Endothelial cell of umbilical vein (primary cell): Measurements from ENCODE around the gene TLX3. TPM values are rescaled to one million over a fixed set of nuclear protein-coding genes. Genes with fewer than 3 reads are reported as not detected.

Experiments
- BruUV-seq: library from RNA; stranded (reverse); fragments of 400-500 nt; replicated peaks from 2 replicates; lab custom pipeline; 2021; lab: Mats Ljungman, UMichigan
- CTCF ChIA-PET: fragments of 300-600, 350-600 bp; sonication (Branson Sonifier 250); formaldehyde crosslinking; loops from one replicate; lab custom pipeline; 2021; ENCODE audit warnings: antibody characterized with exemption, inconsistent platforms; lab: Charles Lee
- POLR2A ChIA-PET: fragments of 300-600, 350-600 bp; sonication (Branson Sonifier 250); formaldehyde crosslinking; loops from one replicate; lab custom pipeline; 2021; ENCODE audit warnings: antibody characterized with exemption, inconsistent platforms; lab: Charles Lee
- DNase-seq: peaks from one replicate; pipeline ENCODE4 v3.0.0-alpha.2; 2011; ENCODE audit warnings: low read depth, low spot score
- FAIRE-seq: peaks from 2 replicates; lab custom pipeline; 2011; peaks lifted over from hg19 to GRCh38; lab: Jason Lieb, UNC
- H2AFZ ChIP-seq: 2 replicates; pipeline ENCODE4 v1.6.0; 2012; ENCODE audit warnings: low read depth, low read length, control low read depth, inconsistent platforms
- H3K27ac ChIP-seq: 2 replicates; pipeline ENCODE4 v1.5.1; 2011; ENCODE audit warnings: low read depth, mild to moderate bottlenecking, control low read depth, low read length, moderate library complexity; ENCODE audit not compliant: insufficient read depth
- H3K27me3 ChIP-seq, 2 experiments: 2 replicates each; pipeline versions ENCODE4 v1.6.0 to v1.6.1; 2011; ENCODE audit warnings: low read length in 2 of 2, mixed read lengths in 1 of 2; ENCODE audit not compliant: control insufficient read depth in 2 of 2, insufficient read depth in 2 of 2
- H3K36me3 ChIP-seq, 2 experiments: 2 replicates in 1 of 2; 3 replicates in 1 of 2; pipeline ENCODE4 v1.5.1; 2011; ENCODE audit warnings: low read length in 2 of 2, mild to moderate bottlenecking in 1 of 2, moderate library complexity in 1 of 2; ENCODE audit not compliant: control insufficient read depth in 2 of 2, insufficient read depth in 2 of 2; ENCODE audit errors: extremely low read depth in 1 of 2
- H3K4me1 ChIP-seq: 3 replicates; pipeline ENCODE4 v1.5.1; 2011; ENCODE audit warnings: mild to moderate bottlenecking, low read length; ENCODE audit not compliant: control insufficient read depth, insufficient read depth; ENCODE audit errors: extremely low read depth
- H3K4me2 ChIP-seq: 2 replicates; pipeline ENCODE4 v1.6.1; 2011; ENCODE audit warnings: low read length, control low read depth, mixed read lengths; ENCODE audit not compliant: insufficient read depth
- H3K4me3 ChIP-seq, 3 experiments: fragments of 200-600 bp in 1 of 3; sonication (generic), shearing (Covaris generic) in 1 of 3; replicated peaks in 1 of 3; 2 replicates each; pipeline ENCODE4 v1.5.1; 2011 to 2016; ENCODE audit warnings: control low read depth in 3 of 3, low read length in 3 of 3, mild to moderate bottlenecking in 2 of 3, inconsistent platforms in 1 of 3, low read depth in 1 of 3, moderate library complexity in 1 of 3; ENCODE audit not compliant: insufficient read depth in 1 of 3
- H3K79me2 ChIP-seq: 2 replicates; pipeline ENCODE4 v1.6.0; 2012; ENCODE audit warnings: low read length, inconsistent platforms; ENCODE audit not compliant: control insufficient read depth, insufficient read depth
- H3K9ac ChIP-seq: replicated peaks from 2 replicates; pipeline ENCODE3; 2011; ENCODE audit warnings: low read length, control low read depth; ENCODE audit not compliant: insufficient read depth; ENCODE audit errors: extremely low read depth
- H3K9me1 ChIP-seq: replicated peaks from 3 replicates; pipeline ENCODE4 v1.6.0; 2011; ENCODE audit warnings: mild to moderate bottlenecking, low read length; ENCODE audit not compliant: control insufficient read depth, insufficient read depth; ENCODE audit errors: extremely low read depth
- H3K9me3 ChIP-seq: replicated peaks from 2 replicates; pipeline ENCODE4 v1.5.1; 2012; ENCODE audit warnings: low read length, inconsistent platforms; ENCODE audit not compliant: control insufficient read depth, insufficient read depth
- H4K20me1 ChIP-seq: replicated peaks from 2 replicates; pipeline ENCODE3; 2011; ENCODE audit warnings: mild to moderate bottlenecking, low read length; ENCODE audit not compliant: control insufficient read depth, insufficient read depth; ENCODE audit errors: extremely low read depth
- CTCF ChIP-seq, 2 donors: IDR thresholded peaks; 1 replicate in 1 of 2; 2 replicates in 1 of 2; pipeline ENCODE4 v1.5.1; 2011; ENCODE audit warnings: low read length in 2 of 2, mild to moderate bottlenecking in 2 of 2, moderate library complexity in 2 of 2, control low read depth in 1 of 2, inconsistent platforms in 1 of 2, low read depth in 1 of 2; ENCODE audit not compliant: insufficient read depth in 1 of 2; ENCODE audit errors: extremely low read depth in 1 of 2
- EZH2 ChIP-seq: IDR thresholded peaks from 2 replicates; pipeline ENCODE4 v1.6.1; 2012; ENCODE audit warnings: borderline replicate concordance, low read depth, mild to moderate bottlenecking, moderate library complexity, low read length, inconsistent platforms; ENCODE audit not compliant: severe bottlenecking
- FOS ChIP-seq: IDR thresholded peaks from 2 replicates; pipeline ENCODE4 v1.6.1; 2011; ENCODE audit warnings: mild to moderate bottlenecking, low read length, moderate library complexity, borderline replicate concordance; ENCODE audit not compliant: insufficient read depth
- GATA2 ChIP-seq: IDR thresholded peaks from 2 replicates; pipeline ENCODE4 v1.7.0; 2011; ENCODE audit warnings: low read depth, mild to moderate bottlenecking, moderate library complexity, mixed read lengths, low read length; ENCODE audit not compliant: insufficient read length, insufficient read depth
- JUN ChIP-seq: IDR thresholded peaks from 2 replicates; pipeline ENCODE4 v1.6.1; 2011; ENCODE audit warnings: borderline replicate concordance, low read depth; ENCODE audit not compliant: insufficient read length, insufficient read depth
- MAX ChIP-seq: IDR thresholded peaks from 2 replicates; pipeline ENCODE4 v1.6.1; 2011; ENCODE audit not compliant: insufficient read depth, insufficient read length
- MYC ChIP-seq: IDR thresholded peaks from one replicate; pipeline ENCODE4 v1.6.1; 2011; ENCODE audit warnings: mild to moderate bottlenecking, low read depth, low read length
- POLR2A ChIP-seq: IDR thresholded peaks from 2 replicates; pipeline ENCODE4 v1.6.1; 2012; ENCODE audit warnings: low read depth, mild to moderate bottlenecking, control low read depth, low read length
- POLR2AphosphoS5 ChIP-seq: IDR thresholded peaks from 2 replicates; pipeline ENCODE4 v1.6.1; 2012; ENCODE audit warnings: low read depth, mild to moderate bottlenecking, control low read depth, low read length, moderate library complexity; ENCODE audit not compliant: insufficient read depth
- dilution Hi-C: fragments of 300-500 bp; cut with MboI; formaldehyde crosslinking; loops from one replicate; pipeline ENCODE4 v1.15.0; 2019; ENCODE audit warnings: low sequenced_read_pairs; ENCODE audit not compliant: extremely low pct_ligation_motif_present
- intact Hi-C: fragments of 100-400 bp; cut with micrococcal nuclease; formaldehyde crosslinking; loops from one replicate; pipeline ENCODE4 v1.10.0; 2022
- polyA plus RNA-seq, 4 experiments: library from polyadenylated mRNA; depleted of rRNA in 3 of 4; stranded (reverse) in 3 of 4; unstranded in 1 of 4; fragments of >200 nt; gene quantifications; 2 replicates each; pipeline versions ENCODE4 v1.2.1 to v1.2.3, GENCODE V29; 2011 to 2012; ENCODE audit warnings: missing spikeins in 1 of 4
- total RNA-seq: library from RNA; stranded (reverse); gene quantifications from 2 replicates; pipeline ENCODE4 v1.2.3, GENCODE V29; 2021

TLX3 gene
- total and polyA plus RNA-seq, 2 donors (not counting 3 experiments of a cell fraction or from before 2014, with no cell fraction given), result not detected

GRCh38 chr5:171315386-171315891 is 6.4 kb downstream of the TLX3 start:
- Histone ChIP-seq H3K79me2 (no peaks in the 10 kb centered on the region), H3K36me3 (no peaks in the 10 kb centered on the region), H3K9me1 (no peaks in the 10 kb centered on the region), H3K4me1 (peaks cover 2% of the 10 kb centered on the region), H3K27me3 (peaks cover 84 to 96% of the 10 kb centered on the region in 2 experiments), H3K9me3 (no peaks in the 10 kb centered on the region), H2AFZ (no peak overlapping the region), H3K4me2 (peak overlapping the region; percentile 38), H4K20me1 (no peaks in the 10 kb centered on the region), H3K27ac (no peak overlapping the region), H3K9ac (no peak overlapping the region), H3K4me3 (no peak overlapping the region)
- FAIRE-seq, result no peak
- no TSS peak for BruUV-seq
- TF ChIP-seq GATA2 (no peak), CTCF (IDR thresholded peaks at IDR 0.05; ENCODE audit: extremely low read depth in 1 of 2, insufficient read depth in 1 of 2, low read depth in 1 of 2, low read length in 2 of 2) (no peak), EZH2 (no peak), POLR2AphosphoS5 (no peak), MYC (no peak), FOS (no peak), JUN (no peak), MAX (no peak), POLR2A (no peak)
- intact Hi-C loops, result loop anchor here (10.0 kb wide), 1 partner anchor 451 kb away; the partner anchor contains the start of gene RANBP17
- CTCF ChIA-PET, result interaction anchor here (1.0 kb wide), 1 partner anchor 108 kb away, joined by 3 read pairs; no protein-coding TSS in a partner anchor
- no peak for DNase-seq
- dilution Hi-C loops, result no loop called here
- POLR2A ChIA-PET, result no interaction called here
